Activated T-helper 1 cell treated with anti-CD3 and anti-CD28 coated beads, Interleukin-12 subunit alpha, Interleukin-12 subunit beta, Interleukin-2, Interleukin-4 antibody, amounts not matched to agents 30 ng/mL and 10 ng/mL and 1 ng/mL, durations not matched to agents 14 hours and 24 hours and 36 hours (primary cell): ENCODE measurements around the gene ZNF524. TPM values are rescaled to one million over a fixed set of nuclear protein-coding genes. Genes with fewer than 3 reads are reported as not detected.

Source experiments
- DNase-seq: peaks from one replicate; pipeline ENCODE4 v3.0.0; 2021; ENCODE audit warnings: low spot score
- H3K27ac Mint-ChIP-seq: one replicate; pipeline ENCODE4 v1.8.0; 2021; ENCODE audit warnings: mild to moderate bottlenecking, mixed read lengths
- H3K27me3 Mint-ChIP-seq: one replicate; pipeline ENCODE4 v1.8.0; 2022; ENCODE audit warnings: mild to moderate bottlenecking, moderate library complexity, mixed read lengths; ENCODE audit not compliant: insufficient read depth
- H3K36me3 Mint-ChIP-seq: one replicate; pipeline ENCODE4 v1.8.0; 2021; ENCODE audit warnings: low read depth, mixed read lengths
- H3K4me1 Mint-ChIP-seq: one replicate; pipeline ENCODE4 v1.8.0; 2021; ENCODE audit warnings: low read depth, mixed read lengths
- H3K4me3 Mint-ChIP-seq: one replicate; pipeline ENCODE4 v1.8.0; 2021; ENCODE audit warnings: mild to moderate bottlenecking, moderate library complexity, mixed read lengths
- H3K9me3 Mint-ChIP-seq: one replicate; pipeline ENCODE4 v1.8.0; 2021; ENCODE audit warnings: mixed read lengths
- intact Hi-C: fragments of 100-400 bp; cut with micrococcal nuclease; formaldehyde crosslinking; loops from one replicate; pipeline ENCODE4 v1.15.1; 2024
- total RNA-seq: library from RNA; stranded (reverse); gene quantifications from 2 replicates; pipeline ENCODE4 v1.2.3, GENCODE V29; 2022

The ZNF524 gene
- total RNA-seq, 1 donor from 2014 or later = 22.9 TPM

GRCh38 chr19:55643887-55644176, 43.7 kb downstream of the ZNF524 start:
- no peaks in the 10 kb centered on the region for H3K9me3 Mint-ChIP-seq
- no peaks in the 10 kb centered on the region for H3K27me3 Mint-ChIP-seq
- peaks cover 42% of the 10 kb centered on the region for H3K4me1 Mint-ChIP-seq
- peaks cover 31% of the 10 kb centered on the region for H3K36me3 Mint-ChIP-seq
- intact Hi-C loops = loop anchor here (1.0 to 10.0 kb wide), 9 partner anchors 9 to 1179 kb away; partner anchors contain the start of genes EPN1, KMT5C, LENG9 and PPP6R1
- no peak for DNase-seq
- peak overlapping the region; percentile 95 for H3K4me3 Mint-ChIP-seq
- peak overlapping the region; percentile 92 for H3K27ac Mint-ChIP-seq

GRCh38 chr19:55644191-55644833, 44.2 kb downstream of the ZNF524 start:
- Mint-ChIP-seq H3K4me1 (peaks cover 39% of the 10 kb centered on the region), H3K9me3 (no peaks in the 10 kb centered on the region), H3K4me3 (peak overlapping the region; percentile 95), H3K27me3 (no peaks in the 10 kb centered on the region), H3K36me3 (peaks cover 27% of the 10 kb centered on the region), H3K27ac (peak overlapping the region; percentile 92)
- intact Hi-C loops = loop anchor here (5.0 to 10.0 kb wide), 5 partner anchors 37 to 1180 kb away; partner anchors contain the start of genes KMT5C, LENG9, PPP6R1 and UBE2S
- no peak for DNase-seq

GRCh38 chr19:55644842-55645511, 44.9 kb downstream of the ZNF524 start:
- Mint-ChIP-seq H3K27me3 (no peaks in the 10 kb centered on the region), H3K36me3 (peaks cover 30% of the 10 kb centered on the region), H3K4me3 (peak overlapping the region; percentile 95), H3K9me3 (no peaks in the 10 kb centered on the region), H3K4me1 (peaks cover 45% of the 10 kb centered on the region), H3K27ac (peak overlapping the region; percentile 92)
- DNase-seq = no peak
- intact Hi-C loops = loop anchor here (5.0 to 10.0 kb wide), 5 partner anchors 38 to 1180 kb away; partner anchors contain the start of genes KMT5C, LENG9, PPP6R1 and UBE2S

GRCh38 chr19:55645512-55645881, 45.4 kb downstream of the ZNF524 start:
- peak overlapping the region; percentile 75 for H3K4me3 Mint-ChIP-seq
- H3K36me3 Mint-ChIP-seq = peaks cover 35% of the 10 kb centered on the region
- intact Hi-C loops = loop anchor here (10.0 kb wide), 1 partner anchor 1181 kb away; the partner anchor contains the start of gene LENG9
- H3K27ac Mint-ChIP-seq = peak overlapping the region; percentile 44
- H3K27me3 Mint-ChIP-seq = no peaks in the 10 kb centered on the region
- no peaks in the 10 kb centered on the region for H3K9me3 Mint-ChIP-seq
- H3K4me1 Mint-ChIP-seq = peaks cover 51% of the 10 kb centered on the region
- no peak for DNase-seq

GRCh38 chr19:55646889-55647731, 47.0 kb downstream of the ZNF524 start:
- Mint-ChIP-seq H3K4me1 (peaks cover 49% of the 10 kb centered on the region), H3K9me3 (no peaks in the 10 kb centered on the region), H3K4me3 (peak overlapping the region; percentile 82), H3K36me3 (peaks cover 32% of the 10 kb centered on the region), H3K27ac (peak overlapping the region; percentile 75), H3K27me3 (no peaks in the 10 kb centered on the region)
- no peak for DNase-seq
- intact Hi-C loops = loop anchor here (10.0 kb wide), 1 partner anchor 1182 kb away; the partner anchor contains the start of gene LENG9

GRCh38 chr19:55647732-55648584, 47.9 kb downstream of the ZNF524 start, which contains the start of gene CCDC106:
Gene CCDC106 (plus strand): TSS chr19:55648212. CDS start chr19:55649047, 835 bp downstream.
- Mint-ChIP-seq H3K27me3 (no peaks in the 10 kb centered on the region), H3K27ac (peak within 1 kb of the TSS; percentile 75), H3K4me1 (peaks cover 45% of the 10 kb centered on the region), H3K4me3 (peak within 1 kb of the TSS; percentile 83), H3K9me3 (no peaks in the 10 kb centered on the region), H3K36me3 (peaks cover 29% of the 10 kb centered on the region)
- DNase-seq = peak; percentile 31
- intact Hi-C loops = loop anchor here (10.0 kb wide), 1 partner anchor 1183 kb away; the partner anchor contains the start of gene LENG9

- no peak for DNase-seq
- Mint-ChIP-seq H3K27ac (peak overlapping the region; percentile 75), H3K4me1 (peaks cover 39% of the 10 kb centered on the region), H3K4me3 (peak overlapping the region; percentile 83), H3K36me3 (peaks cover 27% of the 10 kb centered on the region), H3K9me3 (no peaks in the 10 kb centered on the region), H3K27me3 (no peaks in the 10 kb centered on the region)
- intact Hi-C loops = loop anchor here (10.0 kb wide), 1 partner anchor 1184 kb away; the partner anchor contains the start of gene LENG9
Observed at GRCh38 chr19:55648585-55649267, 48.6 kb downstream of the ZNF524 start.

GRCh38 chr19:55649268-55650125, 49.4 kb downstream of the ZNF524 start:
- Mint-ChIP-seq H3K9me3 (no peaks in the 10 kb centered on the region), H3K4me3 (peak overlapping the region; percentile 83), H3K27ac (peak overlapping the region; percentile 77), H3K4me1 (peaks cover 33% of the 10 kb centered on the region), H3K36me3 (peaks cover 23% of the 10 kb centered on the region), H3K27me3 (no peaks in the 10 kb centered on the region)
- intact Hi-C loops = loop anchor here (10.0 kb wide), 2 partner anchors 1185 to 1515 kb away; partner anchors contain the start of genes CNOT3 and LENG9
- DNase-seq = no peak

GRCh38 chr19:55650126-55650557, 50.1 kb downstream of the ZNF524 start:
- DNase-seq = no peak
- intact Hi-C loops = loop anchor here (10.0 kb wide), 1 partner anchor 1515 kb away; the partner anchor contains the start of gene CNOT3
- Mint-ChIP-seq H3K36me3 (peaks cover 22% of the 10 kb centered on the region), H3K4me1 (peaks cover 32% of the 10 kb centered on the region), H3K4me3 (peak overlapping the region; percentile 80), H3K27ac (peak overlapping the region; percentile 77), H3K9me3 (no peaks in the 10 kb centered on the region), H3K27me3 (no peaks in the 10 kb centered on the region)

- H3K36me3 Mint-ChIP-seq = peaks cover 21% of the 10 kb centered on the region
- peak overlapping the region; percentile 13 for H3K27ac Mint-ChIP-seq
- peak overlapping the region; percentile 80 for H3K4me3 Mint-ChIP-seq
Observed at GRCh38 chr19:55650602-55651230, 50.6 kb downstream of the ZNF524 start.

More at GRCh38 chr19:55650602-55651230, 50.6 kb downstream of the ZNF524 start:
- no peak for DNase-seq
- Mint-ChIP-seq H3K9me3 (no peaks in the 10 kb centered on the region), H3K4me1 (peaks cover 29% of the 10 kb centered on the region), H3K27me3 (no peaks in the 10 kb centered on the region)
- intact Hi-C loops = loop anchor here (10.0 kb wide), 1 partner anchor 1516 kb away; the partner anchor contains the start of gene CNOT3
